HFFc6 (cell line): ENCODE measurements around the gene WNT3A. TPM values are rescaled to one million over a fixed set of nuclear protein-coding genes. Genes with fewer than 3 reads are reported as not detected.

Experiments
- DNase-seq: peaks from one replicate; pipeline ENCODE4 v3.0.0-alpha.2; 2018
- H3K27ac Mint-ChIP-seq: 2 replicates; pipeline ENCODE4 v1.8.0; 2020; ENCODE audit warnings: mild to moderate bottlenecking, mixed read lengths
- H3K27me3 Mint-ChIP-seq: 2 replicates; pipeline ENCODE4 v1.8.0; 2021; ENCODE audit warnings: mild to moderate bottlenecking, moderate library complexity, mixed read lengths; ENCODE audit not compliant: insufficient read depth
- H3K36me3 Mint-ChIP-seq: 2 replicates; pipeline ENCODE4 v1.8.0; 2021; ENCODE audit warnings: low read depth, mixed read lengths
- H3K4me1 Mint-ChIP-seq: 2 replicates; pipeline ENCODE4 v1.8.0; 2020; ENCODE audit warnings: low read depth, mixed read lengths
- H3K4me3 Mint-ChIP-seq: 2 replicates; pipeline ENCODE4 v1.8.0; 2020; ENCODE audit warnings: mild to moderate bottlenecking, moderate library complexity, mixed read lengths
- H3K9me3 Mint-ChIP-seq: 2 replicates; pipeline ENCODE4 v1.8.0; 2020; ENCODE audit warnings: mild to moderate bottlenecking, mixed read lengths
- CTCF ChIP-seq: fragments of 200-600 bp; sonication (generic); IDR thresholded peaks from 2 replicates; pipeline ENCODE4 v1.5.0; 2021; ENCODE audit warnings: antibody characterized with exemption, mild to moderate bottlenecking
- total RNA-seq, 6 experiments: library from RNA; stranded (reverse); fragmentation: NEBNext Ultra II Directional; extraction: Animal tissue kit (Norgen Biotek cat#: 25700); gene quantifications; 2 replicates in 1 of 6; 3 replicates in 5 of 6; pipeline ENCODE4 v1.2.3, GENCODE V29; 2021

The WNT3A gene
- total RNA-seq, 6 experiments from 2014 or later, result not detected

- peaks cover 10% of the 10 kb centered on the region; the same call in 1 of the 2 replicates for H3K36me3 Mint-ChIP-seq
These were observed 96.2 kb downstream of the WNT3A start, which contains the start of gene C1orf35 for GRCh38 chr1:228102791-228103620. TSS of gene C1orf35 (minus strand) at chr1:228103325. CDS start at chr1:228103227, 98 bp downstream.

DNA sequence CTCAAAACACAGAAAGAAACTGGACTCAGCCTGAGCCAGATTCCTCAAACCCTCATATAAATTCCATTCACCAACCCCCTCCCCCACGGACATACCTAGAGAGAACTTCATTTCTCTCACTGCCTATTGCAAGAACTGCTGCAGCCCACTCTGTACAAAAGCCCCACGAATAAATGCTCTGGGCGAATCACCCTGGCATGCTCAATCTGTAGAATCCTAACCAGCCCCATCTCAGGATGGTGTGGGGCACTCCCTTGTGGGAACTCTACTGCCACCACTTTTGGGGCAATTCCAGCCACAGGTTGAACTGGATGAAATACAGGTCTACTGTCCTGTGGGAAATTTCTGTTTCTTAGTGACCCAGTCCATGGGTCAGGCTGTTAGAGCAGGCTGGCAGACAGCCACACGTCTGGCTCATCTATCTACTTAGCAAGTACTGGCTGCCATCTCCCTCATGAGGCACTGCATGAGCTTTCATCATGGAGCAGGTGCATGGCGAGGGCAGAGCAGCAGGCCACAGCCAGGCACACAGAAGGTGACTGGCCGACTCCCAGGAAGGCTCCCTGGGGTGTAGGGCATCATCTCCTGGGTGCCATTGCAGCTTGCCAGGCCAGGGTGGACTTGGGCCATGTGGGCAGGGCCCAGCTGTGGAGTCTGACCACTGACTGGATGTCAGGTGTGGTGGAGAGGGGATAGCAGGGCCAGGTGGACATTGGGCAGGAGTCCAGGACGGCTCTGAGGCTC lies 97.9 kb downstream of the WNT3A start:
- Mint-ChIP-seq H3K9me3 (no peaks in the 10 kb centered on the region), H3K4me3 (peak overlapping the region; percentile 93), H3K27ac (peak overlapping the region; percentile 84), H3K36me3 (no peaks in the 10 kb centered on the region), H3K27me3 (peaks cover 11% of the 10 kb centered on the region), H3K4me1 (peaks cover 34% of the 10 kb centered on the region)
- no peak for DNase-seq
- TF ChIP-seq CTCF, result no peak

More at GRCh38 chr1:228102791-228103620, 96.2 kb downstream of the WNT3A start, which contains the start of gene C1orf35:
- Mint-ChIP-seq H3K9me3 (no peaks in the 10 kb centered on the region), H3K4me1 (peaks cover 26% of the 10 kb centered on the region), H3K27ac (peak within 1 kb of the TSS; percentile 84), H3K27me3 (peaks cover 13% of the 10 kb centered on the region), H3K4me3 (peak within 1 kb of the TSS; percentile 93)
- DNase-seq, result peak; percentile 88
- TF ChIP-seq CTCF, result no peak

- Mint-ChIP-seq H3K9me3 (no peaks in the 10 kb centered on the region), H3K27ac (no peak overlapping the region), H3K36me3 (no peaks in the 10 kb centered on the region), H3K4me3 (no peak overlapping the region), H3K27me3 (peaks cover 13% of the 10 kb centered on the region), H3K4me1 (peaks cover 41% of the 10 kb centered on the region)
- DNase-seq, result no peak
- no peak for TF ChIP-seq CTCF
These were observed 98.6 kb downstream of the WNT3A start for GRCh38 chr1:228105270-228105995.

- H3K27ac Mint-ChIP-seq, result no peak overlapping the region
These were observed 99.4 kb downstream of the WNT3A start for GRCh38 chr1:228105996-228106799.

More at GRCh38 chr1:228105996-228106799, 99.4 kb downstream of the WNT3A start:
- Mint-ChIP-seq H3K27me3 (peaks cover 11% of the 10 kb centered on the region), H3K9me3 (no peaks in the 10 kb centered on the region), H3K36me3 (no peaks in the 10 kb centered on the region), H3K4me3 (no peak overlapping the region), H3K4me1 (peaks cover 37% of the 10 kb centered on the region)
- DNase-seq, result no peak
- no peak for TF ChIP-seq CTCF
